Measurements from ENCODE around the gene S1PR5. TPM values are rescaled to one million over a fixed set of nuclear protein-coding genes. Genes with fewer than 3 reads are reported as not detected.

The S1PR5 gene
- total and polyA plus RNA-seq, 2 experiments from 2014 or later: 4.6 to 8.0 TPM

DNA sequence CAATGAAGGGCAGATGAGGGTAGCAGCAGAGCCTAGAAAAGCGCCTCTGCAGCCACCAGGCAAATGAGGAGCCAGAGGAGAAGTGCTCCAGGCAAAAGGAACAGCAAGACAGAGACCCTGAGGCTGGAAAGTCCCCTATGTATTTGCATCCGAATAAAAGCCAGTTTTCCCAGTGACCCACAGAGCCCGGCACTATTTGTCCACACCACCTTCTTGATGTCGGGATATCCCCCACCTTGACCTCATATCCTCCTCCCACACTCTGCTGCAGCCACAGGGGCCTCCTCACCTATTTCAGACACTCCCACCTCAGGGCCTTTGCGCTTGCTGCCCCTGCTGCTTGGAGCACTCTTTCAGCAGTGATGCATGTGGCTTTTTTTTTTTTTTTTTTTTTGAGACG, 33.1 kb upstream of the S1PR5 start (continued):
- TF ChIP-seq CTCF (conservative IDR thresholded peaks at IDR 0.05; ENCODE audit: low read depth in 2 of 2) (no peak), POLR2AphosphoS5 (IDR thresholded peaks at IDR 0.05; ENCODE audit: low read depth) (no peak), ZNF331 (CRISPR knock-in tag; IDR thresholded peaks at IDR 0.05; ENCODE audit: low read depth) (no peak), NANOG (IDR thresholded peaks at IDR 0.05; ENCODE audit: borderline replicate concordance) (no peak), EZH2phosphoT487 (IDR thresholded peaks at IDR 0.05; ENCODE audit: unreplicated experiment) (no peak), STAT1 (IDR thresholded peaks at IDR 0.05; ENCODE audit: unreplicated experiment) (no peak)
- TF ChIP-seq, protein P1, sequence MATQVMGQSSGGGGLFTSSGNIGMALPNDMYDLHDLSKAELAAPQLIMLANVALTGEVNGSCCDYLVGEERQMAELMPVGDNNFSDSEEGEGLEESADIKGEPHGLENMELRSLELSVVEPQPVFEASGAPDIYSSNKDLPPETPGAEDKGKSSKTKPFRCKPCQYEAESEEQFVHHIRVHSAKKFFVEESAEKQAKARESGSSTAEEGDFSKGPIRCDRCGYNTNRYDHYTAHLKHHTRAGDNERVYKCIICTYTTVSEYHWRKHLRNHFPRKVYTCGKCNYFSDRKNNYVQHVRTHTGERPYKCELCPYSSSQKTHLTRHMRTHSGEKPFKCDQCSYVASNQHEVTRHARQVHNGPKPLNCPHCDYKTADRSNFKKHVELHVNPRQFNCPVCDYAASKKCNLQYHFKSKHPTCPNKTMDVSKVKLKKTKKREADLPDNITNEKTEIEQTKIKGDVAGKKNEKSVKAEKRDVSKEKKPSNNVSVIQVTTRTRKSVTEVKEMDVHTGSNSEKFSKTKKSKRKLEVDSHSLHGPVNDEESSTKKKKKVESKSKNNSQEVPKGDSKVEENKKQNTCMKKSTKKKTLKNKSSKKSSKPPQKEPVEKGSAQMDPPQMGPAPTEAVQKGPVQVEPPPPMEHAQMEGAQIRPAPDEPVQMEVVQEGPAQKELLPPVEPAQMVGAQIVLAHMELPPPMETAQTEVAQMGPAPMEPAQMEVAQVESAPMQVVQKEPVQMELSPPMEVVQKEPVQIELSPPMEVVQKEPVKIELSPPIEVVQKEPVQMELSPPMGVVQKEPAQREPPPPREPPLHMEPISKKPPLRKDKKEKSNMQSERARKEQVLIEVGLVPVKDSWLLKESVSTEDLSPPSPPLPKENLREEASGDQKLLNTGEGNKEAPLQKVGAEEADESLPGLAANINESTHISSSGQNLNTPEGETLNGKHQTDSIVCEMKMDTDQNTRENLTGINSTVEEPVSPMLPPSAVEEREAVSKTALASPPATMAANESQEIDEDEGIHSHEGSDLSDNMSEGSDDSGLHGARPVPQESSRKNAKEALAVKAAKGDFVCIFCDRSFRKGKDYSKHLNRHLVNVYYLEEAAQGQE (IDR thresholded peaks at IDR 0.05; ENCODE audit: unreplicated experiment): no peak

- H3K4me1 Mint-ChIP-seq: no peaks in the 10 kb centered on the region
- DNase-seq (ENCODE audit: low spot score) (no peak), ATAC-seq (no peak)
- Histone ChIP-seq H3K27ac (ENCODE audit: low read depth) (no peak overlapping the region), H3K27me3 (ENCODE audit: insufficient read depth) (no peaks in the 10 kb centered on the region), H3K9me2 (ENCODE audit: insufficient read depth) (no peaks in the 10 kb centered on the region), H3K79me2 (replicated peaks; ENCODE audit: insufficient read depth) (peaks cover 11% of the 10 kb centered on the region), H4K20me1 (replicated peaks; ENCODE audit: insufficient read depth) (peaks cover 11% of the 10 kb centered on the region), H3K4me2 (no peak overlapping the region), H3F3A (replicated peaks; ENCODE audit: low read depth) (peaks cover 27% of the 10 kb centered on the region), H3K4me1 (ENCODE audit: insufficient read depth) (no peaks in the 10 kb centered on the region; the same call in 1 of the 2 replicates), H3K4me3 (no peak overlapping the region), H3K36me3 (ENCODE audit: insufficient read depth) (peaks cover 16% of the 10 kb centered on the region; the same call in 1 of the 2 replicates), H2AFZ (no peak overlapping the region)
- TF ChIP-seq STAT1 (IDR thresholded peaks at IDR 0.05; ENCODE audit: unreplicated experiment) (no peak), ETS1 (IDR thresholded peaks at IDR 0.05) (no peak), NANOG (IDR thresholded peaks at IDR 0.05; ENCODE audit: borderline replicate concordance) (no peak), POLR2AphosphoS5 (IDR thresholded peaks at IDR 0.05; ENCODE audit: low read depth) (no peak), ZNF331 (CRISPR knock-in tag; IDR thresholded peaks at IDR 0.05; ENCODE audit: low read depth) (no peak), JUNB (IDR thresholded peaks at IDR 0.05; ENCODE audit: unreplicated experiment) (no peak), CREB1 (CRISPR knock-in tag; IDR thresholded peaks at IDR 0.05; ENCODE audit: low read depth) (no peak), CTCF (conservative IDR thresholded peaks at IDR 0.05; ENCODE audit: low read depth in 2 of 2) (no peak), EZH2phosphoT487 (IDR thresholded peaks at IDR 0.05; ENCODE audit: unreplicated experiment) (no peak)
- TF ChIP-seq, protein P1 (IDR thresholded peaks at IDR 0.05; ENCODE audit: unreplicated experiment): no peak
- peaks cover 71% of the 10 kb centered on the region for H3K36me3 Mint-ChIP-seq (ENCODE audit: low read depth)
- H3K9me3 Mint-ChIP-seq: no peaks in the 10 kb centered on the region
- H3K4me3 Mint-ChIP-seq: no peak overlapping the region
- no peak overlapping the region for H3K27ac Mint-ChIP-seq
- peaks cover 22% of the 10 kb centered on the region for H3K27me3 Mint-ChIP-seq (ENCODE audit: insufficient read depth, low read depth, poor library complexity)
These were observed 32.5 kb upstream of the S1PR5 start for GRCh38 chr19:10549733-10550132.
